DOHH2 (cell line): ENCODE results near the gene HUWE1.

Experiments
- H3F3A ChIP-seq: fragments of 200-600 bp; sonication (generic), shearing (Covaris generic); 2 replicates; pipeline ENCODE4 v1.6.0; 2016; ENCODE audit warnings: antibody characterized with exemption, mild to moderate bottlenecking; ENCODE audit not compliant: control insufficient read depth, insufficient read depth
- H3K27ac ChIP-seq: fragments of 200-600 bp; sonication (generic); 2 replicates; pipeline ENCODE4 v1.5.1; 2014; ENCODE audit warnings: low read depth, mild to moderate bottlenecking, low read length, moderate library complexity
- H3K27me3 ChIP-seq: fragments of 200-600 bp; sonication (generic); 2 replicates; pipeline ENCODE4 v1.6.1; 2014; ENCODE audit warnings: mild to moderate bottlenecking, low read length, mixed read lengths; ENCODE audit not compliant: control insufficient read depth
- H3K36me3 ChIP-seq: fragments of 200-600 bp; sonication (generic); 2 replicates; pipeline ENCODE4 v1.6.1; 2014; ENCODE audit warnings: mild to moderate bottlenecking, low read length, moderate library complexity, mixed read lengths; ENCODE audit not compliant: control insufficient read depth
- H3K4me1 ChIP-seq: fragments of 200-600 bp; sonication (generic); 2 replicates; pipeline ENCODE4 v1.6.1; 2014; ENCODE audit warnings: mild to moderate bottlenecking, low read length, mixed read lengths; ENCODE audit not compliant: control insufficient read depth
- H3K4me2 ChIP-seq: fragments of 200-600 bp; sonication (generic); 2 replicates; pipeline ENCODE4 v1.6.0; 2014; ENCODE audit warnings: mild to moderate bottlenecking, low read length, moderate library complexity
- H3K4me3 ChIP-seq: fragments of 200-600 bp; sonication (generic); 2 replicates; pipeline ENCODE4 v1.5.1; 2014; ENCODE audit warnings: mild to moderate bottlenecking, low read length, mixed read lengths
- H3K79me2 ChIP-seq: fragments of 200-600 bp; sonication (generic); 2 replicates; pipeline ENCODE4 v1.6.1; 2014; ENCODE audit warnings: mild to moderate bottlenecking, low read length, mixed read lengths; ENCODE audit not compliant: control insufficient read depth
- H3K9me2 ChIP-seq: fragments of 200-600 bp; sonication (generic); replicated peaks from 2 replicates; pipeline ENCODE4 v1.6.1; 2014; ENCODE audit warnings: mild to moderate bottlenecking, low read length, mixed read lengths; ENCODE audit not compliant: control insufficient read depth
- H3K9me3 ChIP-seq: fragments of 200-600 bp; sonication (generic); 2 replicates; pipeline ENCODE4 v1.6.1; 2014; ENCODE audit warnings: antibody characterized with exemption, low read length, mixed read lengths; ENCODE audit not compliant: control insufficient read depth, insufficient read depth
- H4K20me1 ChIP-seq: fragments of 200-600 bp; sonication (generic); 2 replicates; pipeline ENCODE4 v1.6.0; 2014; ENCODE audit warnings: low read depth, mild to moderate bottlenecking, antibody characterized with exemption, low read length, moderate library complexity; ENCODE audit not compliant: control insufficient read depth, insufficient read depth
- CTCF ChIP-seq: fragments of 200-600 bp; sonication (generic); IDR thresholded peaks from one replicate; pipeline ENCODE4 v1.5.1; 2014; ENCODE audit warnings: antibody characterized with exemption, mild to moderate bottlenecking, low read depth, low read length; ENCODE audit not compliant: poor library complexity, severe bottlenecking
- EZH2phosphoT487 ChIP-seq: fragments of 200-600 bp; sonication (generic); IDR thresholded peaks from 2 replicates; pipeline ENCODE4 v1.6.1; 2017; ENCODE audit warnings: borderline replicate concordance, mild to moderate bottlenecking, antibody characterized with exemption, low read length, moderate library complexity, mixed read lengths

HUWE1 gene

GRCh38 chrX:53486285-53486684 lies 200.2 kb downstream of the HUWE1 start:
- no peaks in the 10 kb centered on the region for H3F3A ChIP-seq
- no peak overlapping the region for H3K4me2 ChIP-seq
- H3K9me3 ChIP-seq: no peaks in the 10 kb centered on the region
- H3K36me3 ChIP-seq: no peaks in the 10 kb centered on the region
- no peak for TF ChIP-seq EZH2phosphoT487
- TF ChIP-seq CTCF: no peak
- no peaks in the 10 kb centered on the region for H3K4me1 ChIP-seq
- H4K20me1 ChIP-seq: no peaks in the 10 kb centered on the region
- no peak overlapping the region for H3K4me3 ChIP-seq
- H3K9me2 ChIP-seq: no peaks in the 10 kb centered on the region
- no peak overlapping the region for H3K27ac ChIP-seq
- H3K27me3 ChIP-seq: no peaks in the 10 kb centered on the region
- no peaks in the 10 kb centered on the region for H3K79me2 ChIP-seq

GRCh38 chrX:53483838-53484405 lies 202.6 kb downstream of the HUWE1 start:
- H3K4me1 ChIP-seq: no peaks in the 10 kb centered on the region
- H3K9me3 ChIP-seq: no peaks in the 10 kb centered on the region
- no peak overlapping the region for H3K27ac ChIP-seq
- H3K27me3 ChIP-seq: no peaks in the 10 kb centered on the region
- no peak for TF ChIP-seq EZH2phosphoT487
- TF ChIP-seq CTCF: no peak
- H4K20me1 ChIP-seq: no peaks in the 10 kb centered on the region
- H3K36me3 ChIP-seq: no peaks in the 10 kb centered on the region
- no peaks in the 10 kb centered on the region for H3K9me2 ChIP-seq
- no peaks in the 10 kb centered on the region for H3F3A ChIP-seq
- no peak overlapping the region for H3K4me2 ChIP-seq
- no peaks in the 10 kb centered on the region for H3K79me2 ChIP-seq
- H3K4me3 ChIP-seq: no peak overlapping the region

GRCh38 chrX:53483416-53483815 lies 203.1 kb downstream of the HUWE1 start:
- no peak overlapping the region for H3K27ac ChIP-seq
- H3K4me2 ChIP-seq: no peak overlapping the region
- TF ChIP-seq EZH2phosphoT487 (no peak), CTCF (no peak)
- H3K79me2 ChIP-seq: no peaks in the 10 kb centered on the region
- H3K4me1 ChIP-seq: no peaks in the 10 kb centered on the region
- no peaks in the 10 kb centered on the region for H4K20me1 ChIP-seq
- no peaks in the 10 kb centered on the region for H3K9me3 ChIP-seq
- H3K9me2 ChIP-seq: no peaks in the 10 kb centered on the region
- no peaks in the 10 kb centered on the region for H3K36me3 ChIP-seq
- no peaks in the 10 kb centered on the region for H3K27me3 ChIP-seq
- no peaks in the 10 kb centered on the region for H3F3A ChIP-seq
- no peak overlapping the region for H3K4me3 ChIP-seq
